ENCODE results near the gene PRR19.
"Not testable (repeated sequence)": the region's sequence is repeated elsewhere in the genome, so short reads cannot be mapped to it uniquely, and the experiment has no call there.

The PRR19 gene, protein sequence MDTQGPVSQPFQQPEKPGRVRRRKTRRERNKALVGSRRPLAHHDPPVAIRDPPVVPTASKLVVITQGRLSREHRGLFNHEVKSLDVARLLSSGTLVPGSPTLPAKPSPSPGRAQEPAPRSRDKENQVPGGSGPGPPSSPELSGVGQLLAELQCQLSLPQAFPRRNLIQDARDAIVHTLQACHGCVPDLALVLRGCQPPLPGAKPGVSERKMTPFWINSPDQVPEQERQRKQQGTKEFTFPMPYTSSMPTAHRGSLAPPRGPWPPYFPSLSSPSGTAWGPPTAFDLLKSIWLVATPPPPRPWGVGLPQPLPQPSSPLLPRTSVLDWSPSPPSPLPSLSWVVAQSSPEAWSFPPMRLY

GRCh38 chr19:42301646-42302203 lies at the start of gene PRR19:
PRR19 (plus strand) TSS chr19:42302132; CDS start chr19:42309585, 7,453 bp downstream.
- DNase-seq (ENCODE audit: low read depth): no peak

DNA sequence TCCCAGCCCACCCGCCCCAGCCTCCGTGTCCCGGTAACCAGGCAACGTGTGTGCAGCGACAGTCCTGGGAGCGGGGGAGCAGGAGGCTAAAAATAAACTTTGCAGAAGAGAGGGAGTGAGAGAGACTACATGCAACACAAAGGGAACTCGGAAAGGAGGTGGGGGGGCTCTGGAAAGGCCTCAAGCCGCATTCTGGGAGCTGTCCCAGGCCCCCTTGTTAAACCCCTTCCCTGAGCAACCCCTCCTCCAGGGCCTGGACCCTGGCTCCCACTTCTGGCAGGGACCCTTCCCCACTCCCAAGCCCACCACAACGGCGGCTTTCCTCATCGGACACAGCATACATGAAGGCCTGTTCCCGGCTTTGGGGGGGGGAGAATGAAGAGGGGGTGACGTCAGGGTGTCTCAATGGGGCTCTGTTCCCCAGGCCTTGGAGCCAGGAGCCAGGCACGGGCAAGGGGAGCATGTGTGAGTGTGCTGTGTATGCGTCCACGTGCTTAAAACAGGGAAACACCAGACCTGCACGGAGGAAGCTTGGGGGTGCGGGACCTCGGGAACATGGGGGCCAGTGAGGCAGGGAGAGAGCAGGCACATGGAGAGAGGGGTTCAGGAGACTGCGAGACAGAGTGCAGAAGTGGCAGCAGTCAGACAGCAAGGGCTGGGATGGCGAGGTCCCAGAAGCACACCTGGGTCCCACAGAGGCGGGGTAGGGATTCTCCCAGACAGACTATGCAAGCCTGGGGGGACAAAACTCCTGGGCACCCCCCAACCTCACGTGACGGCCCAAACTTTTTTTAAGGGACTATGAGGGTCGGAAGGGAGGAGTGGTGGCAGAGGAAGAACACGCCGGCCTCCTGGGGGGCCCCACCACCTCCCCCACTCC lies 49.3 kb upstream of the PRR19 start:
- DNase-seq (ENCODE audit: low read depth): no peak

DNA sequence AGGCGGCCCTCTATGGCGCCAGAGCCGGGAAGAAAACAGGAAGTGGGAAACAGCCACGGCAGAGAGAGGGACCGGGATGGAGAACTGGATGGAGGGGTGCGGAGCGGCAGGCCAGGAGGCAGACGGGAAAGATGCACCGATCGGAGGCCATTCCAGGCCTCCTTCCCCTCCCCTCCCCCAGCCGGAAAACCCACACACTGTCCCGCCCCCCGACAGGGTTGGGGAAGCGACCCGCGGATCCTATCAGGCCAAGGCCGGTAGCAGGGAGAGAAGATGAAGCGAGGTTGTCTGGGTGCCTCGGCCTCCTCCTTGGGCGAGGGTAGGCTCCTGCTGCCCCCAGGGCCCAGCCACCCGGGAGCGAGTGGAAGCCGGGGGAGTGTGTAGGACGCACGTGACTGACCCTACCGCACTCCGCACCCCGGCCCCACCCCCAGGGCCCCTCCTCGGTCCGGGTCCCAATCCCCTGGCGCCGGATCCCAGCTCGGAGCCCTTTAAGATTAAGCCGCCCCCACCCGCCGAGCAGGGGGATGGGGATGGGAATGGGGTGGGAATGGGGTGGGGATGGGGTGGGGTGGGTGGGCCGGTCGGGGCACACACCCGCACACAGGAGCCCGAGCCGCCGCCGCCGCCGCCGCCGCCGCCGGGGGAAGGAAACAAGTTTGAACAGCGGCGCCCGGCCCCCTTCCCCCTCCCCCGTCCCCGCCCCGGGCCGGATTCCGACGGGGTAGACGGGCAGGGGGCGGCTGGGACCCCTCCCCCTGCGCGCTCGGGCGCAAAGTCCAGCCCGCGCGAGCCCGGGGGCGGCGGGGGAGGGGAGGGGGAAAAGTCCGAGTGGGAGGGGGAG lies 48.5 kb upstream of the PRR19 start:
- DNase-seq (ENCODE audit: low read depth): no peak

GRCh38 chr19:42254089-42254849 lies 47.7 kb upstream of the PRR19 start:
- DNase-seq (ENCODE audit: low read depth): no peak

GRCh38 chr19:42254850-42255765 lies 46.8 kb upstream of the PRR19 start, which contains the start of gene ERF:
ERF (minus strand) TSS chr19:42255128; CDS start chr19:42254999, 129 bp downstream.
- no peak for DNase-seq (ENCODE audit: low read depth)

DNA sequence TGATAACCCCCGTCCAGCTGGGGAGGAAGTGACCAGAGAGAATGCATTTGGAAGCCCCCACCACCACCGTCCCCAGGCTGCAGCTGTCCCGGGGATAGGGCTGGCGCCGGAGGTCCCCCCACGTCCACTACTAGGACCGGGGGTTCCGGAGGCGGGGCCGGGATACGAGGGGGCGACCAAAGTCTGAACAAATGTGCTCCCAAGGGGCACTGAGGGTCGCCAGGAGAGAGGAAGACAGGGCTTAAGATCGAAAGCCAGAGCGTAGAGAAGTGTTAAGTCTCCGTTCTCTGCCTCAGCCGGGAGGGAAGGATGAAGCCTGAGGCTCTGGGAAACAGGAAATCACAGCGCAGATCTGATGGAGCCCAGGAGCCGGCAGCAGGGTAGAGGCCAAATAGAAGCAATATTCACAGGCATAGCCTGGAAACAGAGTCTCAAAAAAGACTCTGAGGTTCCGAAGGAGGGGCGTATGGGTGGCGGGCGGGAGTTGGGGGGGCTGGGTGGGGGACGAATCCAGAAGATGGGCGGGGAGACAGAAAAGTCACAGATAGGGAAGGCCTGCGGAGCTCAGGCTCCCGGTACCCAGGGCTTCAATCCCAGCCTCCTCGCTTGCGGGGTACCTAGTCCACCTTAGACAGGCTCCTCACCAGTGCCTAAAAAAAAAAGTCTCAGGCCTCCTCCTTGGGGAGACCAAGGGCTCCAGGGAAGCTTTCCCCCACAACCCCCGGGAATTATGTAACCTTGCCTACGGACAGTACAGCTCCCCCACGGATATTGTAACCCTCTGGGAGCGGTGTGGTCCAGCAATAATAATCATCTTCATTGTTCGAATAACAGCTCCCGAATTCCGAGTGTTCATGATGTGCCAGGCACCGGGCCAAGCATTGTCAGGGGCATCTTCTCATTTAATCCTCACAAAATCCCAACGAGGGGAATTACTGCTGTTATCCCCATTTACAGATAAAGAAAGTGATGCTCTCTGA lies 45.9 kb upstream of the PRR19 start:
- no peak for DNase-seq (ENCODE audit: low read depth)

DNA sequence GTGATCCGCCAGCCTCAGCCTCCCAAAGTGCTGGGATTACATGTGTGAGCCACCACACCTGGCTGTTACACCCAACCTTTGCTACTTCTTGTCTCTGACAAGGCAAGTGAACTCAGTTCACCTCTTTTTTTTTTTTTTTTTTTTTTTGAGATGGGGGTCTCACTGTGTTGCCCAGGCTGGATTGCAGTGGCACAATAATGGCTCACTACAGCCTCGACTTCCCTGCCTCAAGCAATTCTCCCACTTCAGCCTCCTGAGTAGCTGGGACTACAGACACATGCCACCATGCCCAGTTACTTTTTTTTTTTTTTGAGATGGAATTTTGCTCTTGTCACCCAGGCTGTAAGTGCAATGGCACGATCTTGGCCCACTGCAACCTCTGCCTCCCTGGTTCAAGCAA lies 44.1 kb upstream of the PRR19 start:
- not testable (repeated sequence) for DNase-seq (ENCODE audit: low read depth)

DNA sequence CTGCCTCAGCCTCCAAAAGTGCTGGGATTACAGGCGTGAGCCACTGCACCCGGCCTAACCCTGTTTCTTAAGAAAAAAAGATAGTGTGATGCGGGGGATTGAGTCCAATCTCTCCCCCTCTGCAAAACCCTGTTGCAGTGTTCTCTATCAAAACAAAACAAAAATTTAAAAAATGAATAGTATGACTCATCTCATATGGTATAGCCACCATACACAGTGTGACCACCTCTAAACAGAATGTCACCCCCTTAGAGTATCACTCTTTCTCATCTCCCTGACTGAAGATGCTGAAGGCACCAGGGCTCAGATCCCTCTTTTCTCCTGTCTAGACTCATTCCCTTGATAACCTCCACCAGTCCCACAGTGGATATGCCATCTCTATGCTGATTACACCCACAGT lies 40.2 kb upstream of the PRR19 start:
- no peak for DNase-seq (ENCODE audit: low read depth)

GRCh38 chr19:42266105-42266504 lies 35.8 kb upstream of the PRR19 start:
- DNase-seq (ENCODE audit: low read depth): not testable (repeated sequence)

DNA sequence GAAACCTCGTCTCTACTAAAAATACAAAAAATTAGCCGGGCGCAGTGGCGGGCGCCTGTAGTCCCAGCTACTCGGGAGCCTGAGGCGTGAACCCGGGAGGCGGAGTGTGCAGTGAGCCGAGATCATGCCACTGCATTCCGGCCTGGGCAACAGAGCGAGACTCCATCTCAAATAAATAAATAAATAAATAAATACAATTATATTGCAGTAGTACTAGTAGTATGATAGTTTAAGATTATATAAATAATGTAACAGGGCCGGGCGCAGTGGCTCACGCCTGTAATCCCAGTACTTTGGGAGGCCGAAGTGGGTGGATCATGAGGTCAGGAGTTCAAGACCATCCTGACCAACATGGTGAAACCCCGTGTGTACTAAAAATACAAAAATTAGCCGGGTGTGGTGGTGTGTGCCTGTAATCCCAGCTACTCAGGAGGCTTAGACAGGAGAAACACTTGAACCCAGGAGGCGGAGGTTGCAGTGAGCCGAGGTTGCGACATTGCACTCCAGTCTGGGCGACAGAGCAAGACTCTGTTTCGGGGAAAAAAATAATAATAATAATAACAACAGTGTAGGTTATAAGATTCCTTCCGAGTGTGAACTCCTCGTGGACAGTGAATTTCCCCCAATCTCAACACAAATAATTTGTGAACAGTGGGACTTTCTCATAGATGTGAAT lies 34.9 kb upstream of the PRR19 start:
- DNase-seq (ENCODE audit: low read depth): not testable (repeated sequence)

GRCh38 chr19:42267644-42268141 lies 34.2 kb upstream of the PRR19 start:
- no peak for DNase-seq (ENCODE audit: low read depth)

GRCh38 chr19:42268142-42268703 lies 33.7 kb upstream of the PRR19 start:
- DNase-seq (ENCODE audit: low read depth): peak; percentile 98

- peak; percentile 100 for DNase-seq (ENCODE audit: low read depth)
Measured at GRCh38 chr19:42268704-42269477, 33.0 kb upstream of the PRR19 start, which contains the start of gene CIC. CIC (plus strand) TSS chr19:42269252; CDS start chr19:42271784, 2,532 bp downstream.

- no peak for DNase-seq (ENCODE audit: low read depth)
Measured at GRCh38 chr19:42269478-42270345, 32.2 kb upstream of the PRR19 start.

GRCh38 chr19:42270346-42271044 lies 31.4 kb upstream of the PRR19 start:
- DNase-seq (ENCODE audit: low read depth): no peak

All from non-pigmented ciliary epithelial cell (primary cell).